AG20443 (cell line): Measurements from ENCODE around the gene KRT28.

Source experiments
- DNase-seq: peaks from one replicate; pipeline ENCODE4 v3.0.0; 2012; ENCODE audit warnings: low spot score, mixed read lengths

The KRT28 gene, protein sequence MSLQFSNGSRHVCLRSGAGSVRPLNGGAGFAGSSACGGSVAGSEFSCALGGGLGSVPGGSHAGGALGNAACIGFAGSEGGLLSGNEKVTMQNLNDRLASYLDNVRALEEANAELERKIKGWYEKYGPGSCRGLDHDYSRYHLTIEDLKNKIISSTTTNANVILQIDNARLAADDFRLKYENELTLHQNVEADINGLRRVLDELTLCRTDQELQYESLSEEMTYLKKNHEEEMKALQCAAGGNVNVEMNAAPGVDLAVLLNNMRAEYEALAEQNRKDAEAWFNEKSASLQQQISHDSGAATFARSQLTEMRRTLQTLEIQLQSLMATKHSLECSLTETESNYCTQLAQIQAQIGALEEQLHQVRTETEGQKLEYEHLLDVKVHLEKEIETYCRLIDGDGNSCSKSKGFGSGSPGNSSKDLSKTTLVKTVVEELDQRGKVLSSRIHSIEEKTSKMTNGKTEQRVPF

DNA sequence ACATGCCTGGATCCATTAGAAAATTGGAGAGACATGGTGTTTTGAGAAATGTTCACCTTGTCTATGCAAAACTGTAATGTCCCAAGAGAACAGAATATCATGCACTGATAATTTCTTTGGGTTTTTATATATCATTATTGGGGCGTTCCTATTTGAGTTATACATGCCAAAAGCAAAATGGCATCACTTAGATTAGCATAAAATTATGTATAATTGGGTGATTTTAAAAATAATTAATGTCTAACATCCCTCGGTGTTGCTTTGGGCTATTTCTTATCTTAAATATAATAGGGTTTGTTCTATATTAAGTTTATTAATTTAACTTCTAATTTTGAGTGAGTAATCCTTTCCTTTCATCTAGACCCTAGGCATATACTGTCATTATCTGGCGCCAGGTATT lies at the start of gene KRT28:
KRT28 (minus strand) TSS at position 101 of the 400 bp plus-strand sequence; CDS start at position 35, 66 bp downstream.
- no peak for DNase-seq

DNA sequence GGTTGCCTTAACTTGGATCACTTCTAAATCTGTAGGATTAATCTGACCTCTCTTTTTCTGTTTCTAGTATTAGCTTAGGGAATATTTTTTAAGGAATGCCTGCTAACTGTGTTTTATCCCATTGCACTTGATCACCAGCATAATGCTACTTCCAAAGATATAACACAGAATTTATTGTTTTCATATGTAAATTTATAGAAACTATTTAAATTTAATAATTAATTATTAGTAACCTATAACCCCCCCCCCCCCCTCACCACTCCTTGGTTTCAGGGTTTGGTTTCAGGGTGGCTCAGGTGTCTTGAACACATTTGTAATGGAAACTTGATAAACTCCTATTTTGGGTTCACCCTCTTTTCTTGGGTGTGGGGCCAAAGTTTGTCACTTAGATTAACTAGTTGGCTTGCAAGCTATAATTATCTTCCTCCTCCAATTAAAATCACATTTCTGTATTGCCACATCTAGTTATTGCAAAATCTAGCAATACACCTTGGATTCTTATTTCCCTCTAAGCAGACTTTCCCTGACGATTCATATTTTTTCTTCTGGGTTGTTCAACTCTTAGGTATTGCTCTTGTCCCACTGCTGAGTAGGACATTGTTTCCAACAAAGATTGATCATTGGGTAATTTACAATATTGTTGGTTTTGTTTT lies 49.0 kb upstream of the KRT28 start:
- DNase-seq, result no peak

DNA sequence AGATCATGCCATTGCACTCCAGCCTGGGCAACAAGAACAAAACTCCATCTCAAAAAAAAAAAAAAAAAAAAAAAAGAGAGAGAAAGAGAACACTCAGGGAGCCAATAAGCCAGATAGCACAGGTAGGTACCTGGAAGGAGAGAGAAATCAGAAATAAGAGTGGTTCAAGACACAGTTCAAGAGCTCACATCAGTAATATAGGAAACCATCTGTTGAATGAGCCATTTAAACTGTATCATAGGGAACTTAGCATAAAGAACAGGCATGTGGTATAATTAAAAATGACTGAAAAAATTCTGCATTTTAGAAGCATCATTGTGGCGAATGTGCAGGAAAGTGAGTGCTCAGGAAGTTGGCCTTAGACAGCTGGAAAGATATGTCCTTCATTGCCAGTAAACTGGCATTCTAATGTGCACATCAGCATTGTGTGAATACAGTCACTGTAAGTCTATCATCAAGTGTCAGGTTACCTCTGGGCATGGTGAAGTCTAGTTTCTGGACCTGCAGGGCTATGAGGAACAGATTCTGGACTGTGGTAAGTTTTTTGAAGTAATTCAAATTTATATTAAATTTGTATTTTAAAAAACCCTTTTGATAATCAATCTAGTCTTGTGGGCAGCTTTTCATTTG lies 46.9 kb upstream of the KRT28 start:
- no peak for DNase-seq

DNA sequence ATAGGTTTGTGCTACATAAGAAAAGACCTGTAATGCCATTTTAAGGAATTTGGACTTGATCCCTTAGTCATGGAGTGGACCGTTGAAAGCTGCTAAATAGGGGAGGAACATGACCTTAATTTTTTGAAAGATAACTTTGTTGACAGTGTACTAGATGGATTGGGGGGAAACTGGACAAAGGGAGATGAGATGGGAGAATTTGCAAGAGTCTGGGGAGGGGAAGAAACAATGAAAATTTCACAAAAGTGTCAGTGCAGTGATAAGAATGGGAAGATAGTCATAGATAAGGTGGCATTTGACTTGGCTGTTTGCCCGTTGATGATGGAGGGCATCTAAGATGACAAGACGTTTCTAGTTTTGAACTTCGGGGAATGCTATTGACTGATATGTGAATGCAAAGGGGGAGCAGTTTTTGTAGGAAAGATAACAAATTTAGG lies 44.9 kb upstream of the KRT28 start:
- no peak for DNase-seq

DNA sequence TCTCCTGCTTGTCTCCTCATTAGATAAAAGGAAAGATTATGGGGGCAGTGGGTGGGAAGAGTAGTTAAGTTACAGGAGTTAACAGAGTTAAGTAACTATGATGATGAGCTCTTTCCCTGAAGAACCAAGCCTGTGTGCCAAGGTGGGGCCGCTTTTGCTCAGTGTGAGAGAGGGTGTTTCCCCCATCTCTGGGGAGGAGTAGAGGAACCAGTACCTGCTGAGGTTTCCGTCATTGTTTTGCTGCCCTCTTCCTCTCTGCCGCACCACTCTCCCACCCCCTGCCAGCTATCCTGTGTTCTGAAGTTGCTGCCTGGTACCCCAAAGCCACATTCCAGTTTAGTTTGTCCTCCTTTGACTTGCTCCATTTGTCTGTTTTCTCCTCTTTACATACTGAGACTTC lies 43.5 kb upstream of the KRT28 start:
- DNase-seq, result no peak

DNA sequence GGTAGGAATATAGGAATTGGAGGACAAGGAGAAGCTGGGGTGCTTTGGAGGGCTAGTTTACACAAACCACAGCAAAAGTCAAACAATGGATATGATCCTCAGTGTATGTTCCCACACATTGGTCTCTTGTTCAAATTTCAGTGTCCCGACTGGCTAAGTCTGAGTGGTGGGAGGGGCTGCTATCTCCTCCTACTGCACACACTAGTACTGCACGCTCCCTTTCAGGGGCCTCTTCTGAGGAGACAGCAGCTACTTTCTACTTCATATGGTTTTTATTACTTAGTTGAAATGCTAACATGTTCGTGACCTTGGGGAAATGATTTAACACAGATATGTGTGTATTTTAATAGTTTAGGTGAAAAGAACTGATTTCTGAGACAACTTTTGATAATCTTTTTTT lies 41.5 kb upstream of the KRT28 start:
- peak; percentile 18 for DNase-seq

DNA sequence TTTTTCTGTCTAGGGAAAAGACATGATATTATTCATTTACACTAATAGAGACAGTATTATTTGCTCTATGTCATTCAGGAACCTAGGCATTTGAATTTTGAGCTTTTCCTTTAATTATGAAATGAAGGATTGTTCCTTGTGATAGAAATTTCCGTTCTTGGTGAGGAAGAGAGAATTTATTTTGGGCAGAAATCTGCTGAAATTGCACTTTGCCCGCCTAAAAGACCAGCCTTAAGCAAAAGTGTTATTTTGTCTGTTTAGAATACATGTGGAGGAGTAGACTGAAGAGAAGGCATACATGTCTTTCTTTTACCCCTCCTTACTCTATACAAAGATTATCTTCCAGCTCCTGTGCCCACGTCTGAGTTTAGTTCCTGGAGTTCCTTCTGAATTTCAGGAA lies 39.4 kb upstream of the KRT28 start:
- no peak for DNase-seq

DNA sequence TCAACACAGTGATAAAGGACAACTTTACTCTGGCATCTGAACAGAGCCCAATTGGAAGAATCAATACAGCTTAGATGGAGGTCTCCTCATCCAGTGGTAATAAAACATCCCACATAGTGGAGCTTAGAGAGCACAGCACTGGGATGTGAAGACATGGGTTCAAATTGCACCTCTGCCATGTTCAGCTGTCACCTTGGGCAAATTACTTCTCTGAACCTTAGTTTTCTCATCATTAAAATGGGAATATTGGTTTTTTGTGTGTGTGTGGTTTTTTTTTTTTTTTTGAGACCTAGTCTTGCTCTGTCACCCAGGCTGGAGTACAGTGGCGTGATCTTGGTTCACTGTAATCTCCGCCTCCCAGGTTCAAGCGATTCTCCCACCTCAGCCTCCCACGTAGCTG lies 36.3 kb upstream of the KRT28 start:
- DNase-seq, result no peak

DNA sequence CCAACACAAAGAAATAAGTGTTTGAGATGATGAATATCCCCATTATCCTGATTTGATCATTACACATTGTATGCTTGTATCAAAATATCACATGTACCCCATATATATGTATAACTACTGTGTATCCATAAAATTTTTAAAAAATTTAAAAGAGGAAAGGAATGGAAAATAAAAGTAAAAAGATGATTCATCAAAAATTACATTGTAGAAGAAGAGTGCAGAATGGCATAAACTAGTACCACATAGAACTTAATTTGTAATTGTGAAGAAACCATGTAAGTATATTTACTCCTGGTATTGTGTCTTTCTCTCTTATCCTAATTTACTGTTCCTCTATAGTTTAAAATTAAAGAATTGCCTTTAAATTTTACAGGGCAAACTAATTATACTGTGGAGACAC lies 34.1 kb upstream of the KRT28 start:
- no peak for DNase-seq

DNA sequence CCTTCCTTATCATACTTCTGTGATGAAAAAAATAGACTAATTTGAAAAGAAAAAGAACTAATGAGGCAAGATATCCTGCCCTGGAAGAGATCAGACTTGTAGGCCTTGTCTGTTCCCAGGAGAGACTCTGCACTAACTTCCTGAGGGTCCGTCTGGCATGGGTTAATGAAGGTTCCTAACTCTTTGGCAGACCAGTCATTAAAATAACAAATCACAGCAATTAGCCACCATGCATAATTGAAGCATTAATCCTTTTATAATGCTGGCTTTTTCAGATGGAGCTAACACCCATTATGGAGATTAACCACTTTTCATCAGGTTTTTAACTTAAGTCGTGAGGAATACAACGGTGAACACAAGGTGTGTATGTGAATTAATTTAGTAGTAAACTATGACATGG lies 33.1 kb upstream of the KRT28 start:
- no peak for DNase-seq

DNA sequence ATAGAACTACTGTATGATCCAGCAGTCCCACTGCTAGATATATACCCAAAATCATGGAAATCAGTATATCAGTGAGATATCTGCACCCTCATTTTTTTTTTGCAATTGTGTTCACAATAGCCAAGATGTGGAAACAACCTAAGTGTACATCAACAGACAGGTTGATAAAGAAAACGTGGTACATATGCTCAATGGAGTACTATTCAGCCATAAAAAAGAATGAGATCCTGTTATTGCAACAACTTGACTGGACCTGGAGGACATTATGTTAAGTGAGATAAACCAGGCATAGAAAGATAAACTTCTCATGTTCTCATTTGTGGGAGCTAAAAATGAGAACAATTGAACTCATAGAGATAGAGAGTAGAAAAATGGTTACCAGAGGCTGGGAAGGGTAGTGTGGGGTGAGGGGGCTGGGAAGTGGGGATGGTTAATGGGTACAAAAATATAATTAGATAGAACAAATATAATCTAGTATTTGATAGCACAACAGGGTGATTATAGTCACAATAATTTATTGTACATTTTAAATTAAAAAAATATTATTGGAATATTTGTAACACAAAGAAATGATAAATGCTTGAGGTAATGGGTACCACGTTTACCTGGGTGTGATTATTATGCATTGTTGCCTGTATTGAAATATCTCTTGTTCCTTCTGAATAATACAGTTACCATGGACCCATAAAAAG lies 30.5 kb upstream of the KRT28 start:
- DNase-seq, result no peak

DNA sequence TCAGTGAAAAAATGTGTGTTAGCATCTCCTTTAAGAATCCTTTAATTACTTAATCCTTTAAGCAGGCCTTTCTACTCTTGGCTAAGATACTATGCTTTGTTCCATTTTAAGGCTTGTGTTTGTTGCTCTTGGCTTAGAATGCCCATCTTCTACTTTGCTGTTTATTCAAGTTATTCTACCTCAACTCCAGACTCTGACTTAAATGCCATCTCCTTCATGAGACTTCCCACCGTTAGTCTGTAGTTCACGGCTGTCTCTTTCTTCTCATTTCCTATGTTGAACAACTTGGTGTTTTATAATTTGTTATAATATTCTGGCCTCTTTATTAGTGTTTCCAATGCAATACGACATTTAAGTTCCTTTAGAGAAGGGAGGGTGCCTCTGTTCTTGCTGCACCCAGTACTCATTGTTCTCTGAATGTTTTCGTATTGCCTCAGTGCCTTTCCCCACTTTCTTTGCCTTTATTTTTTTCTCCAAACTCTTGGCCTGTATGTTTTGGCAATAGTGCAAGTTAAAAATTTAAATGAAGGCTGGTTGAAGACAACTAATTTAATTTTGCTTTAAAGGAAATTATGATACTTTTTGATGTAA lies 28.8 kb upstream of the KRT28 start:
- DNase-seq, result no peak

DNA sequence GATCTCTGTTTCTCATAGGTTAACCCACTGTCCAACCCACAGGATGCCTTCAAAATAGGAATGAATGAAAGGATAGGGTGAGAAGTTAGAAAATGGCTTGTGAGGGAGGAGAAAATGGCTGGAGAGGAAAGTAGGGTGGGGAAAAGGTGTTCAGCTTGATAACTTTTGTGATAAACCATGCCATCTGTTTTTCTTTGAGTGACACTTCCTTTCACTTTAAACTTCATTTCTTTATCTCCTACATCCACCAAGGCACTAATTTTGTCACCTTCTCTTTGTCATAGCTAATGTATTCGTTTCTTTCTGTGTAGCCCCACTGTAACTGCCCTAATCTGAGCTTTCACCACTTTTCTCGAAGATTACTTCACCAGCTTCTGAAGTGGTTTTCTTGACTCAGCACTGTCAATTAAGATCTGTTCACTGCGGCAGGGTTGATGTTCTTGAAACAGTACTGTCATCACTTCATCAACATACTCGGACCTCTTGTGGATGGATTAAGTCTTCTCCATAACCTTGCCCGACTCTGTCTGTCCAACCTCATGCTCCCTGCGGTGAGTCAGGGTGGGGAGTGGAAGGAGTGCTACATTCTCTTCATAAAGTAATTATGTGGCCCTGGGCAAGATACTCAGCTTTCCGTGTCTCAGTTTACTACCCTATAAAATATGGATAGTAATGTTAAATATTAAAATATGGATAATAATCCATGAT lies 28.1 kb upstream of the KRT28 start:
- DNase-seq, result no peak

DNA sequence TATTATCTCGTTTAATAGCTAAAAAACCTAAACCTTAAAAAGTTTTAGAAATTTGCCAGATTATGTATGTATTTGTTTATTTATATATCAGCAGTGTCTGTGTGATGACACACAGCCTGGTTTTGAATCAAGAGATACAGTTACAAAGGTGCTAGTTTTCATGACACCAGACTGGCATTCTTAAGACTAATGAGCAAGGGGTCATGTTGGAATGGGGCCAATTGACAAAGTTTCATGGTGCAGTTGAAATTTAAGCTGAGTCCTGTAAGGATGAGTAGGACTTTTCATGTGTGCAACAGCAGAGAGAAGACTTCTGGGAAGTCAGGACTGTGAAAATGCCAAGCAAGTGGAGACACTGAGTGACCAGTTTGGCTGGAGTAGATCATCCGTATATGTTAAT lies 25.8 kb upstream of the KRT28 start:
- DNase-seq, result no peak

DNA sequence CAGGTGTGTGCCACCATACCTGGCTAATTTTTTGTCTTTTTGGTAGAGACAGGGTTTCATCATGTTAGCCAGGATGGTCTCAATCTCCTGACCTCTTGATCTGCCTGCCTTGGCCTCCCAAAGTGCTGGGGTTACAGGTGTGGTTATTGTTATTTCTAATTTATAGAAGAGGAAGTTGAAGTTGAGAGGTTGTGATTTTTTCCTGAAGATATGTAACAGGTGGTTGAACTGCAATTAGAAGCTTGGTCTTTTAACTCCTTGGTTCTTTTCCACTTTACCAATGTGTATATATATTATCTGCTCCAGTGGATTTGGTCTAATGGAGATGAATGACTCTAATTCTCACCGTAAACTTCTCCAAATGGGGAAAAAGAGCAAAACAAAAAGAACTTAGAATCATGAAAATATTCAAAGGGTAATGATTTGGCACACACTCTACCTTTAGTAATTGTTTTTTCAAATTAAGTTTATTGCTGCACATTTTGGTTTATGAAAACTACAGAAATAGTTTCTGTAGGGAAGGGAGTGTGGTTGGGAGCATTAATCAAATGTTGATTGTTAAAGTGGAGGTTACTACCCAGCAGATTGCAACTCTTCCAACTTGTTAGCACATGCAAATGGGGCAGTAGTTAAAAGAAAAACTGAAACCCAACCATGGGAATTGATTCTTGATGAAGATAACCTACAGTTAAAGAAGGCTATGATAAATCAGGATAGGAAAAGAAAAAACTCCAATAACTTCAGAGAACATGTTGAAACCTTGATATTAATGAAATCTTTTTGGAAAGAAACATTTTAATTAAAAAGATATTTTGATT lies 24.5 kb upstream of the KRT28 start:
- DNase-seq, result no peak

DNA sequence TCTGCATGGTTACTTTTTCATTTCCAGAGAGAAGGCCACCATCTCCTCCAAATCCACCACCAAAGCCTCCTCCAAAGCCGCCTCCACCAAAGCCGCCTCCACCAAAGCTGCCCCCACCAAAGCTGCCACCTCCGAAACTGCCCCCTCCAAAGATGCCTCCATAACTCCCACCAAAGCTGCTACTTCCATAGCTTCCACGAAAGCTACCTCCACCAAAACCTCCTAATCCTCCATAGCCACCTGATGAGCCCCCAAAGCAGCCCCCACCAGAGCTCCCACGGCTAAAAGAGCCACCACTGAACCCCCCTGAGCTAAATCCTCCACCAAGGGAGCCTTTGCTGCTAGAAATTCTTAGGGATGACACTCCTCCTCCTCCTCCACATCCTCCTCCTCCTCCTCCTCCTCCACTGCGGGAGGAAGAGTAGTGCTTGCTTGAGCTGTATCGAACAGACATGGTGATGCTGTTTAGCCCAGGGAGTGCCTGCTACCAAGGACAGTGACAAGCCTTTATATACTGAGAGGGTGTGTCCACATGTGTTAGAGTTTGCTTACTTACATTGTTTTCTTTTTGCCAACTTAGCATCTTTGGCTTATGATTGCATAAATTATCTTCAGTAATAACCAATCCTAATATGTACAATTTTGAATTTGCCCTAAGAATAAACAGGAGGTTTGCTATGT lies 22.5 kb upstream of the KRT28 start, which contains the start of gene KRT10:
KRT10 (minus strand) TSS at position 483 of the 681 bp plus-strand sequence; CDS start at position 454, 29 bp downstream.
- DNase-seq, result no peak

DNA sequence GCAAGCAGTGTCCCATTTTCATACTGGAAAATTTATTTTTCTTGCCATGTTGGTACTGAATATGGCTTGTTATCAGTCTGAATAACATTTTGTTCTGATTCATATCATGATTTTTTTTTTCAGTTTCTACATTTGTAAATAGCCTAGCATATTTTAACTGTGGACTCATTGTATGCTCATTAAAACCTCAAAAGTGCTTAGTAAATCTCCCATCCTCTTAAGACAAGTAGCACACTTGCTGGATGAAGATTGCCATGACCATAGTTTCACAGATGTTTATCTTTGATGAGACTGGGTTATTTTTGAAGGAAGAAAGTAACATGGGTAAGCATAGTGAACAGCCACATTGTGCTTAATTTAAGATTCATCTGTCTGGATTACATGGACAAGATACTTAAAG lies 21.8 kb upstream of the KRT28 start:
- no peak for DNase-seq

DNA sequence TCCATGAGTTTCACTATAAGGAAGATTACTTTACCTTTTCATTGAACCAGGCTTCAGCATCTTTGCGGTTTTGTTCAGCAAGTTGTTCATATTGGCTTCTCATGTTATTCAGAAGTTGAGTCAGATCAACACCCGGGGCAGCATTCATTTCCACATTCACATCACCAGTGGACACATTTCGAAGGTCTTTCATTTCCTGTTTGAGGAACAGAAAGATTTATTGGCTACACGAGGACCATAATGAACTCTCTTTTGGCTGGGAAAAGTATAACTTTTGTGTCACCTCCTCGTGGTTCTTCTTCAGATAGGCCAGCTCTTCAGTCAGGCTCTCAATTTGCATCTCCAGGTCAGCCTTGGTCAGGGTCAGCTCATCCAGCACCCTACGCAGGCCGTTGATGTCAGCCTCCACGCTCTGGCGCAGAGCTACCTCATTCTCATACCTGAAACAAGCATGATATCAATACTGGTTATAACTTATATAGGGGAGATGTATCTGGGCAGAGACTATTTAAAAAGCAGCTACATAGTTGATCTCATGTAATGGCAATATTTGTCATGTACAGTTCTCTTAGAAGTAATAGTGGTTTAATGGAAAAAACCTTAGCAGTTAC lies 20.6 kb upstream of the KRT28 start:
- no peak for DNase-seq

DNA sequence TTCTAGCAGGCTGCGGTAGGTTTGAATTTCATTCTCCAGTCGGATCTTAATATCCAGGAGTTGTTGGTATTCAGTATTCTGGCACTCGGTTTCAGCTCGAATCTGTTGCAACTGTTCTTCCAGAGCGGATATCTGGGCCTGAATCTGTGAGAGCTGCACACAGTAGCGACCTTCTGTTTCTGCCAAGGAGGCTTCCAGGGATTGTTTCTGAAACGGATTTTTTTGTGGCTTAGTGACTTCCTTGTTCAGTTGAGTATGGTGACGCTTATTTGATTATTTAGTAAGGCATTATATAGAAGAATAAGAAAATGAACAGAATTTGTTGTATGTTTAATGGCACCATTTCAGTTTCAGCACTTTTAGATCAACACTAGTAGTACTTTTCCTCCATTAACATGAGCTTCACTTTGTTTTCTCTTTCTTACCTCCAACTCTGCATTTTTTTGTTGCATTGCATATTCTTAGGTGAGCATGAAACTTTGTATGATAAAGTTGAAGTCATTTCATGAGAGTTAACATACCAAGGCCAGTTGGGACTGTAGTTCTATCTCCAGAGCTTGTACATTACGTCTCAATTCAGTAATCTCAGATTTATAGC lies 19.9 kb upstream of the KRT28 start:
- peak; percentile 34 for DNase-seq
